MCF 10A (cell line): ENCODE data around the gene LATS2. TPM values are rescaled to one million over a fixed set of nuclear protein-coding genes. Genes with fewer than 3 reads are reported as not detected.

ENCODE experiments used
- BruUV-seq: library from RNA; stranded (reverse); fragments of 400-500 nt; replicated peaks from 2 replicates; lab custom pipeline; 2021; lab: Mats Ljungman, UMichigan
- CTCF ChIA-PET: fragments of 300-600 bp; sonication (Branson Sonifier 250); formaldehyde crosslinking; extraction: SDS; loops from one replicate; lab custom pipeline; 2021; ENCODE audit warnings: antibody characterized with exemption, inconsistent platforms; lab: Yijun Ruan, JAX
- POLR2A ChIA-PET: fragments of 300-600, 350-650 bp; sonication (Branson Sonifier 250); formaldehyde crosslinking; extraction: SDS; loops from one replicate; lab custom pipeline; 2020; ENCODE audit warnings: antibody characterized with exemption, inconsistent platforms; lab: Yijun Ruan, JAX
- DNase-seq: peaks from one replicate; pipeline ENCODE4 v3.0.0-alpha.2; 2018; ENCODE audit not compliant: unreplicated experiment
- H3K27ac Mint-ChIP-seq: one replicate; pipeline ENCODE4 v1.8.0; 2022; ENCODE audit warnings: mild to moderate bottlenecking, low read depth, mixed read lengths; ENCODE audit not compliant: unreplicated experiment
- H3K27me3 Mint-ChIP-seq: one replicate; pipeline ENCODE4 v1.8.0; 2022; ENCODE audit warnings: mixed read lengths; ENCODE audit not compliant: insufficient read depth, unreplicated experiment
- H3K36me3 Mint-ChIP-seq: one replicate; pipeline ENCODE4 v1.8.0; 2022; ENCODE audit warnings: mild to moderate bottlenecking, moderate library complexity, mixed read lengths; ENCODE audit not compliant: insufficient read depth, unreplicated experiment
- H3K4me1 Mint-ChIP-seq: one replicate; pipeline ENCODE4 v1.8.0; 2022; ENCODE audit warnings: mixed read lengths; ENCODE audit not compliant: insufficient read depth, unreplicated experiment
- H3K4me3 Mint-ChIP-seq: one replicate; pipeline ENCODE4 v1.8.0; 2022; ENCODE audit warnings: mild to moderate bottlenecking, moderate library complexity, mixed read lengths; ENCODE audit not compliant: unreplicated experiment
- H3K9me3 Mint-ChIP-seq: one replicate; pipeline ENCODE4 v1.8.0; 2022; ENCODE audit warnings: mixed read lengths; ENCODE audit not compliant: unreplicated experiment
- CTCF ChIP-seq: fragments of 200-600 bp; IDR thresholded peaks from one replicate; pipeline ENCODE4 v1.8.0; 2022; ENCODE audit warnings: antibody characterized with exemption, mild to moderate bottlenecking; ENCODE audit not compliant: unreplicated experiment
- intact Hi-C: fragments of 100-400 bp; cut with micrococcal nuclease; formaldehyde crosslinking; loops from 2 replicates; pipeline ENCODE4 v1.14.1; 2022
- total RNA-seq: library from RNA; stranded (reverse); gene quantifications from 2 replicates; pipeline ENCODE4 v1.2.3, GENCODE V29; 2022

LATS2 gene
- total RNA-seq, 1 experiment from 2014 or later = 32.3 TPM

GRCh38 chr13:21016487-21016886, 44.9 kb downstream of the LATS2 start:
- TF ChIP-seq CTCF = no peak
- Mint-ChIP-seq H3K9me3 (no peaks in the 10 kb centered on the region), H3K4me1 (peaks cover 48% of the 10 kb centered on the region), H3K27me3 (no peaks in the 10 kb centered on the region), H3K4me3 (peak overlapping the region; percentile 53), H3K27ac (peak overlapping the region; percentile 92), H3K36me3 (peaks cover 36% of the 10 kb centered on the region)
- ChIA-PET POLR2A (interaction anchor here (0.7 to 5.6 kb wide), 9 partner anchors 12 to 118 kb away, joined by 3 to 35 read pairs (median 3); no protein-coding TSS in a partner anchor), CTCF (no interaction called here)
- intact Hi-C loops = no loop called here
- no TSS peak for BruUV-seq
- no peak for DNase-seq

- H3K4me1 Mint-ChIP-seq = peaks cover 54% of the 10 kb centered on the region
- intact Hi-C loops = no loop called here
- H3K4me3 Mint-ChIP-seq = no peak overlapping the region
- peak overlapping the region; percentile 30 for H3K27ac Mint-ChIP-seq
- CTCF ChIA-PET = interaction anchor here (0.6 to 0.9 kb wide), 3 partner anchors 12 to 898 kb away, joined by 3 read pairs; no protein-coding TSS in a partner anchor
- no peaks in the 10 kb centered on the region for H3K27me3 Mint-ChIP-seq
- no peak for DNase-seq
- TF ChIP-seq CTCF = no peak
- no peaks in the 10 kb centered on the region for H3K9me3 Mint-ChIP-seq
- H3K36me3 Mint-ChIP-seq = peaks cover 24% of the 10 kb centered on the region
- BruUV-seq = no TSS peak
- POLR2A ChIA-PET = interaction anchor here (0.7 to 5.6 kb wide), 6 partner anchors 16 to 818 kb away, joined by 3 to 35 read pairs (median 6); no protein-coding TSS in a partner anchor
Observed at GRCh38 chr13:21015284-21015683, 46.1 kb downstream of the LATS2 start.

- H3K4me1 Mint-ChIP-seq = peaks cover 58% of the 10 kb centered on the region
- no peaks in the 10 kb centered on the region for H3K27me3 Mint-ChIP-seq
- ChIA-PET CTCF (interaction anchor here (0.6 to 0.9 kb wide), 2 partner anchors 14 to 898 kb away, joined by 3 read pairs; no protein-coding TSS in a partner anchor), POLR2A (interaction anchor here (0.7 to 5.6 kb wide), 6 partner anchors 15 to 818 kb away, joined by 3 to 35 read pairs (median 6); no protein-coding TSS in a partner anchor)
- peak; percentile 51 for DNase-seq
- BruUV-seq = no TSS peak
- H3K4me3 Mint-ChIP-seq = no peak overlapping the region
- no peak for TF ChIP-seq CTCF
- H3K27ac Mint-ChIP-seq = peak overlapping the region; percentile 30
- no peaks in the 10 kb centered on the region for H3K9me3 Mint-ChIP-seq
- peaks cover 21% of the 10 kb centered on the region for H3K36me3 Mint-ChIP-seq
- intact Hi-C loops = no loop called here
Observed at GRCh38 chr13:21014502-21015170, 46.8 kb downstream of the LATS2 start.

DNA sequence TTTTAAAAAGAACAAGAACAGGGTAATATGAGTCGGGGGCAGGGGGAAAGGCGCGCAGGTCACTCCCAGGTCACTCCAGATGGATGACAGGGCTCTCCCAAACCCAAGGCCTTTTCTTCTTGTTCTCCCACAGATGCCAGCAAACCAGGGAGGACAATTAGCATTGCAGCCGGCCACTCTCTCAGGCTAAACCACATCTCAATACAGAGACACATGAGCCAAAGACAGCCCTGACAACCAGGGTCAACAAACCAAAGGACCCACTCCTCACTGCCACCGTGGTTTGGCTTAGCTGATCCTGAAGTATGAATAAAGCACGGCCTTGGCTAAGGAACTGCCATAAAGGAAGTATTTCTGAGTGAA, 47.3 kb downstream of the LATS2 start:
- Mint-ChIP-seq H3K36me3 (peaks cover 27% of the 10 kb centered on the region), H3K27me3 (no peaks in the 10 kb centered on the region), H3K4me3 (no peak overlapping the region), H3K9me3 (no peaks in the 10 kb centered on the region), H3K4me1 (peaks cover 58% of the 10 kb centered on the region), H3K27ac (peak overlapping the region; percentile 30)
- ChIA-PET POLR2A (interaction anchor here (5.5 kb wide), 1 partner anchor 19 kb away, joined by 26 read pairs; no protein-coding TSS in a partner anchor), CTCF (no interaction called here)
- TF ChIP-seq CTCF = no peak
- BruUV-seq = no TSS peak
- intact Hi-C loops = no loop called here
- no peak for DNase-seq
